ENCODE data around the gene CD40LG.
A peak's percentile ranks its signal among the peaks of the same experiment; 100 is the strongest.

Gene CD40LG

DNA sequence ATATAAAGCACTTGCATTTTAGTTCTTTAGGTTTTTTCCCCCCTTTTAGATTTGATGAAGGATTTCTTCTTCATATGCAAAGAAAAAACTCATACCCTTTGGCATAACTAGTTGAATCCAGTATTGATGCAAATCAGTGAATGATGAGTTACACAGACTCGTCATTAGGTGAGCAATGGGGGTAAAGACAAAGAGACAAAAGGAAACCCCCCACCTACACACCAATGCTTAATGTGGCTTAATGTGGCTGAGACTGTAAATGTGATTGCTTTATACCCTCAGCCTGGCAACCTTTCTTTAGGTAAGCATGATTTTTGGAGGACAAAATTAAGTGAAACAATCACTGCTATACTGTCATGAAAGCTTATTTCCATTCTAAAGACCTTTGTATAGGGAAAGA, 39.5 kb downstream of the CD40LG start:
- DNase-seq (ENCODE audit: low read depth): no peak
- H3K4me3 ChIP-seq (ENCODE audit: low read depth, low read length): no peak overlapping the region
- no peak for TF ChIP-seq POLR2A (IDR thresholded peaks at IDR 0.05; ENCODE audit: extremely low read depth, insufficient read length)
- TF ChIP-seq, protein P1, sequence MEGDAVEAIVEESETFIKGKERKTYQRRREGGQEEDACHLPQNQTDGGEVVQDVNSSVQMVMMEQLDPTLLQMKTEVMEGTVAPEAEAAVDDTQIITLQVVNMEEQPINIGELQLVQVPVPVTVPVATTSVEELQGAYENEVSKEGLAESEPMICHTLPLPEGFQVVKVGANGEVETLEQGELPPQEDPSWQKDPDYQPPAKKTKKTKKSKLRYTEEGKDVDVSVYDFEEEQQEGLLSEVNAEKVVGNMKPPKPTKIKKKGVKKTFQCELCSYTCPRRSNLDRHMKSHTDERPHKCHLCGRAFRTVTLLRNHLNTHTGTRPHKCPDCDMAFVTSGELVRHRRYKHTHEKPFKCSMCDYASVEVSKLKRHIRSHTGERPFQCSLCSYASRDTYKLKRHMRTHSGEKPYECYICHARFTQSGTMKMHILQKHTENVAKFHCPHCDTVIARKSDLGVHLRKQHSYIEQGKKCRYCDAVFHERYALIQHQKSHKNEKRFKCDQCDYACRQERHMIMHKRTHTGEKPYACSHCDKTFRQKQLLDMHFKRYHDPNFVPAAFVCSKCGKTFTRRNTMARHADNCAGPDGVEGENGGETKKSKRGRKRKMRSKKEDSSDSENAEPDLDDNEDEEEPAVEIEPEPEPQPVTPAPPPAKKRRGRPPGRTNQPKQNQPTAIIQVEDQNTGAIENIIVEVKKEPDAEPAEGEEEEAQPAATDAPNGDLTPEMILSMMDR (IDR thresholded peaks at IDR 0.05; ENCODE audit: low read depth, low read length): no peak
- TF ChIP-seq, protein P2, sequence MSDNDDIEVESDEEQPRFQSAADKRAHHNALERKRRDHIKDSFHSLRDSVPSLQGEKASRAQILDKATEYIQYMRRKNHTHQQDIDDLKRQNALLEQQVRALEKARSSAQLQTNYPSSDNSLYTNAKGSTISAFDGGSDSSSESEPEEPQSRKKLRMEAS (IDR thresholded peaks at IDR 0.05; ENCODE audit: low read depth, low read length): no peak
- no peak for TF ChIP-seq MYC (IDR thresholded peaks at IDR 0.05; ENCODE audit: low read depth, low read length)

DNA sequence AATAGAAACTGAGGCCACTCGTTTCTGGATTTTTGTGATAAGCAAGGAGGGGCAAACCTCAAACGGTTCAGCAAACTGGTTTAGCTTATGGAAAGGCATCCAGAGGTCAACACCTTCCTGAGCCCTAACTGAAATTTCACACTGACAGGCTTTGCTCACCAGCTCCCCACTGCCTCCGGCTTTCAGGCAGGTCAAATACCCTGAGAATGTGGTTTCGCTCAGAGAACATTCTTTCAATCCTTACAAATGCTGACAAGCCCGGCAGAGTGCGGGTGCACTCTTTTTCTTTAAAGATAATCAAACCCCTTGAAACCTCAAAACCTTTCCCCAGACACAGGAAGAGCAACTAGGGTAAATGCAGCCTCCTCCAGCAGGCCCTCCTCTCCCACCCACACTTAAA, 41.5 kb downstream of the CD40LG start:
- DNase-seq (ENCODE audit: low read depth): no peak
- TF ChIP-seq, protein P2 (IDR thresholded peaks at IDR 0.05; ENCODE audit: low read depth, low read length): no peak
- no peak for TF ChIP-seq POLR2A (IDR thresholded peaks at IDR 0.05; ENCODE audit: extremely low read depth, insufficient read length)
- TF ChIP-seq, protein P1 (IDR thresholded peaks at IDR 0.05; ENCODE audit: low read depth, low read length): no peak
- no peak for TF ChIP-seq MYC (IDR thresholded peaks at IDR 0.05; ENCODE audit: low read depth, low read length)
- no peak overlapping the region for H3K4me3 ChIP-seq (ENCODE audit: low read depth, low read length)

DNA sequence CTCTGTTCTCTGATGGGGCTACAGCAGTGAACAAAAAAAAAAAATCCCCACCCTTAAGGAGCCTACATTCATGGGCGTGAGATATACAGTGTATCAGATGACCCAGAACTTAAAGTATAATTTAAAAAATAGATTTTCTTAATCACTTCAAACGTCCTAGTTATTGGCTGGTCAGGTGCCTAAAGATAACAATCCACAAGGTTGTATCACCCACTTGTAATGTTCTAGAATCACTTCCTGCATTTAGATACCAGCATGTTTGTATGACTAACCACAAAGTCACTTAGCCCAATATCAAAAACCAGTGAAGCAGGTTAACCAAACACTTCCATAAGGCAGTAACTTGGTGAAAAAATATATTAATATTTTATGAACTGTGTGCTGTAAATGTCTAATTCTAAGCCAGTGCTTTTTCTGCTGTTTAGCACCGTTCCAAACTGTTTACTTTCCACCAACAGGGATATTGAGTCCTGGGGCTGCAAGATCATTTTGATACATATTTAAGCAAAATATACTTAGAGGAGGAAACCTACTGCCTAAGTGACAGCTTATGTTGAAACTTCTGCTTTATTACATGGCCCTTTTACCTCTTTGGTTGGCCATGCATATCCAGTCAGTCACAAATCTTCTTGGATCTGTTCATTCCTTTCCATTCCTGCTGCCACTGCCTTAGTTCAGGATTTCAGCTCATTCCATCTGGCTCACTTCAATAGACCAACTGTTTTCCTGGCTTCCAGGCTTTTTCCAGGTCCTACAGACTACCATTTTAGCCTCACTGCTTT, 43.3 kb downstream of the CD40LG start:
- TF ChIP-seq, protein P2 (IDR thresholded peaks at IDR 0.05; ENCODE audit: low read depth, low read length): no peak
- no peak for TF ChIP-seq POLR2A (IDR thresholded peaks at IDR 0.05; ENCODE audit: extremely low read depth, insufficient read length)
- TF ChIP-seq MYC (IDR thresholded peaks at IDR 0.05; ENCODE audit: low read depth, low read length): no peak
- TF ChIP-seq, protein P1 (IDR thresholded peaks at IDR 0.05; ENCODE audit: low read depth, low read length): no peak
- DNase-seq (ENCODE audit: low read depth): no peak
- no peak overlapping the region for H3K4me3 ChIP-seq (ENCODE audit: low read depth, low read length)

DNA sequence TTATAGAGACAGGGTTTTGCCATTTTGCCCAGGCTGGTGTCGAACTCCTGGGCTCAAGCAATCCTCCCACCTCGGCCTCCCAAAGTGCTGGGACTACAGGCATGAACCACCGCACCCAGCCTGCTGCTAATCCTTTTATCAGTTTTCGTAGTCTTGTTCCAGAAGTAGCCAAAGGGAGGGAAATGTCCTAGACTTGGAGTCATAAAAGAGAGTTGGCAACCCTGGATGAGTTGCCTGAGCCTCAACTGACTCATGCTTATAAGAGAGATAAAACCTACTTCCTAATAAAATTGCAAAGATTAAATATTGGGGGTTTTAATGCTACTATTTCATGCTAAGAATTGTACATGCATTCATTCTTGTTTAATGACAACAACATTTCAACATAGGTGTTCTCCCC, 44.3 kb downstream of the CD40LG start:
- DNase-seq (ENCODE audit: low read depth): no peak
- no peak overlapping the region for H3K4me3 ChIP-seq (ENCODE audit: low read depth, low read length)
- no peak for TF ChIP-seq MYC (IDR thresholded peaks at IDR 0.05; ENCODE audit: low read depth, low read length)
- TF ChIP-seq, protein P1 (IDR thresholded peaks at IDR 0.05; ENCODE audit: low read depth, low read length): no peak
- no peak for TF ChIP-seq POLR2A (IDR thresholded peaks at IDR 0.05; ENCODE audit: extremely low read depth, insufficient read length)
- TF ChIP-seq, protein P2 (IDR thresholded peaks at IDR 0.05; ENCODE audit: low read depth, low read length): no peak

DNA sequence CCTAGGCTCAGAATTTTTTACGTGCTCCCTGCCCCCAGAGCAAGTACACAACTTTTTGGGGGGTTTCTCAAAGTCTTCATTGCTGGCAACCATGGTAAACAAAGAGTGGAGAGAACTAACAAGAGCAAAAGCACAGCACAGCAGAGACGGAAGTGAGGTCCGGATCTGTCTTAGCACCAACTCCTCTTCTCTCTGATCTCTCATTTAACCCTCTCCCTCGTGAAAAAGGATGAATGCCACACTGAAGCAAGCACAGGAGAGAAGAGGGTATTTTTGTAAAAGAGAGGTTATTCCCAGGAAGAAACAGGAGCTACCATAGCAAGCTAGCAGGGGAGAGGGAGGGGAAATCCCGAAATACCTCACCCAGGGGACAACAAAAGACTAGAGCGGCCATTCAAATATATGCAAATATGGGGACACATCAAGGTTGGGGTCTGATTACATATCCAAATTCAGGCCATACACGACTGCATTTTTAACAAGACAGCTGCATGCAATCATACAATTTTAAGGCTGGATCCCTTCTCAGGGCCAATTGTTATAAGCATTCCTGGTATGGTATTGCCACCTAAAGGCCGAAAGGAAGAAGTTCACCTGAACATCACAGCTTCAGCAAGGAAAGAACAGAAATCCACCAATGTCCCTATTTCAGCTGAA, 46.6 kb downstream of the CD40LG start:
- no peak overlapping the region for H3K4me3 ChIP-seq (ENCODE audit: low read depth, low read length)
- TF ChIP-seq, protein P1 (IDR thresholded peaks at IDR 0.05; ENCODE audit: low read depth, low read length): peak; percentile 50
- TF ChIP-seq, protein P2 (IDR thresholded peaks at IDR 0.05; ENCODE audit: low read depth, low read length): no peak
- DNase-seq (ENCODE audit: low read depth): peak; percentile 52
